ENCODE data around the gene ADK. TPM values are rescaled to one million over a fixed set of nuclear protein-coding genes. Genes with fewer than 3 reads are reported as not detected.
A peak's percentile ranks its signal among the peaks of the same experiment; 100 is the strongest.

Gene ADK
- polyA plus RNA-seq, 1 donor (not counting 4 experiments of a cell fraction or from before 2014, with no cell fraction given): 139 TPM

DNA sequence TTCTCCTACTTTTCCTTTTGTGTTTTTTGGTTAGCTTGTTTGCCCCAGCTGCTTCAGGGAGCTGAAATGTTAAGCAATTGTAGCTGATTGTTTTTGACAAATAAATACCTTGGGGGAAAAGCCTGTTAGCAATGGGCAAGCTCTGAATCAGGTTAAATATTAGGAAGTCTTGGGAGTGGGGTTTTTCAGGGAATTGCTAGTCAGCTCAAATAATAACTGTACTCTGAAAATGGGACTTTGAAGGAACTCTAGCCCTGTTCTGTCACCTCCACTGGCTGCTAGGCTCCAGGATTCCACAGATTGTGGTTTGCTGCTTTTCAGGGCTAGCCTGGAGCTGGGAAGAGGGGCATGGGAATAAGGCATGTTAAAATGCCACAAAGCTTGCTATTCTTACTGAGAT, 39.5 kb downstream of the ADK start:
- Histone ChIP-seq H2AFZ (ENCODE audit: control insufficient read depth, low read length) (no peak overlapping the region), H3K4me3 (ENCODE audit: control insufficient read depth in 2 of 3, extremely low read depth in 1 of 3, insufficient read depth in 2 of 3, low read depth in 1 of 3, low read length in 3 of 3) (peak overlapping the region in 2 of 3 experiments; percentile 5 to 46), H3K9me1 (ENCODE audit: control insufficient read depth, extremely low read depth, insufficient read depth, low read length) (no peaks in the 10 kb centered on the region), H3K79me2 (ENCODE audit: control insufficient read depth, insufficient read depth, low read length) (peaks cover 84% of the 10 kb centered on the region), H3K36me3 (ENCODE audit: control insufficient read depth in 2 of 2, extremely low read depth in 1 of 2, insufficient read depth in 2 of 2, low read length in 2 of 2) (no peaks in the 10 kb centered on the region), H3K4me1 (ENCODE audit: control insufficient read depth, extremely low read depth, insufficient read depth, low read length) (peaks cover 55% of the 10 kb centered on the region), H3K27me3 (ENCODE audit: control insufficient read depth, extremely low read depth, insufficient read depth, low read length) (no peaks in the 10 kb centered on the region), H3K27ac (ENCODE audit: control insufficient read depth, insufficient read depth, low read length) (peak overlapping the region; percentile 83), H3K9me3 (ENCODE audit: control insufficient read depth, low read depth, low read length) (no peaks in the 10 kb centered on the region), H3K4me2 (ENCODE audit: control insufficient read depth, extremely low read depth, insufficient read depth, low read depth, low read length) (peak overlapping the region; percentile 86), H3K9ac (ENCODE audit: control insufficient read depth, extremely low read depth, insufficient read depth, low read length) (peak overlapping the region; percentile 73), H4K20me1 (ENCODE audit: control insufficient read depth, extremely low read depth, insufficient read depth, low read length) (no peaks in the 10 kb centered on the region)
- no peak for FAIRE-seq
- TF ChIP-seq, protein P1, sequence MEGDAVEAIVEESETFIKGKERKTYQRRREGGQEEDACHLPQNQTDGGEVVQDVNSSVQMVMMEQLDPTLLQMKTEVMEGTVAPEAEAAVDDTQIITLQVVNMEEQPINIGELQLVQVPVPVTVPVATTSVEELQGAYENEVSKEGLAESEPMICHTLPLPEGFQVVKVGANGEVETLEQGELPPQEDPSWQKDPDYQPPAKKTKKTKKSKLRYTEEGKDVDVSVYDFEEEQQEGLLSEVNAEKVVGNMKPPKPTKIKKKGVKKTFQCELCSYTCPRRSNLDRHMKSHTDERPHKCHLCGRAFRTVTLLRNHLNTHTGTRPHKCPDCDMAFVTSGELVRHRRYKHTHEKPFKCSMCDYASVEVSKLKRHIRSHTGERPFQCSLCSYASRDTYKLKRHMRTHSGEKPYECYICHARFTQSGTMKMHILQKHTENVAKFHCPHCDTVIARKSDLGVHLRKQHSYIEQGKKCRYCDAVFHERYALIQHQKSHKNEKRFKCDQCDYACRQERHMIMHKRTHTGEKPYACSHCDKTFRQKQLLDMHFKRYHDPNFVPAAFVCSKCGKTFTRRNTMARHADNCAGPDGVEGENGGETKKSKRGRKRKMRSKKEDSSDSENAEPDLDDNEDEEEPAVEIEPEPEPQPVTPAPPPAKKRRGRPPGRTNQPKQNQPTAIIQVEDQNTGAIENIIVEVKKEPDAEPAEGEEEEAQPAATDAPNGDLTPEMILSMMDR (optimal IDR thresholded peaks at IDR 0.05 in 1 of 3, IDR thresholded peaks at IDR 0.05 in 1 of 3, conservative IDR thresholded peaks at IDR 0.05 in 1 of 3; ENCODE audit: extremely low read depth in 1 of 3, insufficient read depth in 2 of 3, low read length in 3 of 3): no peak
- TF ChIP-seq EZH2 (IDR thresholded peaks at IDR 0.05; ENCODE audit: low read length): no peak
- DNase-seq (ENCODE audit: low read depth, low spot score): no peak
- dilution Hi-C loops (cut with MboI; ENCODE audit: extremely low pct_ligation_motif_present, low sequenced_read_pairs): no loop called here

DNA sequence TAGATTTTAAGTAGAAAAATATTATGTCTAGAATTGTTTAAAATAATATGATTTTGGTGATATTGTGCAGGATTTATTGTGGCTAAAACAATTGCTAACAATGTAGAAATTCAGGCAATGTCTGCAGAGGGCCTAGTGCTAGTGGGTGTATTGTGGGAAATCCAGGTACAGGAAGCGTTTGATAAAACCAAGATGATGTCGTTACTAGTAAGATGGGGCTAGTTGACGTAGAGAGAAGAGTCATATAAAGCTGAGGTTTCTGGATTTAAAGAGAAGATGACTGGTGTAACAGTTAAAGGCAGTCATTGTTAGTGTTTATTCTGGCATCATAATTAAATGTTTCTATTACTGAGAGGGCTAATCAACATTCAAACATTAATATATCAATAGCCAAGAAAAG, 43.5 kb downstream of the ADK start:
- Histone ChIP-seq H4K20me1 (ENCODE audit: control insufficient read depth, extremely low read depth, insufficient read depth, low read length) (no peaks in the 10 kb centered on the region), H3K79me2 (ENCODE audit: control insufficient read depth, insufficient read depth, low read length) (peaks cover 87% of the 10 kb centered on the region), H3K4me3 (ENCODE audit: control insufficient read depth in 2 of 3, extremely low read depth in 1 of 3, insufficient read depth in 2 of 3, low read depth in 1 of 3, low read length in 3 of 3) (no peak overlapping the region), H3K9ac (ENCODE audit: control insufficient read depth, extremely low read depth, insufficient read depth, low read length) (no peak overlapping the region), H3K9me3 (ENCODE audit: control insufficient read depth, low read depth, low read length) (no peaks in the 10 kb centered on the region), H3K4me2 (ENCODE audit: control insufficient read depth, extremely low read depth, insufficient read depth, low read depth, low read length) (no peak overlapping the region), H3K27me3 (ENCODE audit: control insufficient read depth, extremely low read depth, insufficient read depth, low read length) (no peaks in the 10 kb centered on the region), H3K36me3 (ENCODE audit: control insufficient read depth in 2 of 2, extremely low read depth in 1 of 2, insufficient read depth in 2 of 2, low read length in 2 of 2) (peaks cover 0 to 2% of the 10 kb centered on the region in 2 experiments), H3K27ac (ENCODE audit: control insufficient read depth, insufficient read depth, low read length) (peak overlapping the region; percentile 52), H3K9me1 (ENCODE audit: control insufficient read depth, extremely low read depth, insufficient read depth, low read length) (no peaks in the 10 kb centered on the region), H3K4me1 (ENCODE audit: control insufficient read depth, extremely low read depth, insufficient read depth, low read length) (peaks cover 37% of the 10 kb centered on the region), H2AFZ (ENCODE audit: control insufficient read depth, low read length) (no peak overlapping the region)
- FAIRE-seq (peak; percentile 20), DNase-seq (ENCODE audit: low read depth, low spot score) (no peak)
- no peak for TF ChIP-seq EZH2 (IDR thresholded peaks at IDR 0.05; ENCODE audit: low read length)
- TF ChIP-seq, protein P1 (optimal IDR thresholded peaks at IDR 0.05 in 1 of 3, IDR thresholded peaks at IDR 0.05 in 1 of 3, conservative IDR thresholded peaks at IDR 0.05 in 1 of 3; ENCODE audit: extremely low read depth in 1 of 3, insufficient read depth in 2 of 3, low read length in 3 of 3): no peak
- dilution Hi-C loops (cut with MboI; ENCODE audit: extremely low pct_ligation_motif_present, low sequenced_read_pairs): no loop called here
